Measurements from ENCODE around the gene CAMK2B.

Gene CAMK2B

DNA sequence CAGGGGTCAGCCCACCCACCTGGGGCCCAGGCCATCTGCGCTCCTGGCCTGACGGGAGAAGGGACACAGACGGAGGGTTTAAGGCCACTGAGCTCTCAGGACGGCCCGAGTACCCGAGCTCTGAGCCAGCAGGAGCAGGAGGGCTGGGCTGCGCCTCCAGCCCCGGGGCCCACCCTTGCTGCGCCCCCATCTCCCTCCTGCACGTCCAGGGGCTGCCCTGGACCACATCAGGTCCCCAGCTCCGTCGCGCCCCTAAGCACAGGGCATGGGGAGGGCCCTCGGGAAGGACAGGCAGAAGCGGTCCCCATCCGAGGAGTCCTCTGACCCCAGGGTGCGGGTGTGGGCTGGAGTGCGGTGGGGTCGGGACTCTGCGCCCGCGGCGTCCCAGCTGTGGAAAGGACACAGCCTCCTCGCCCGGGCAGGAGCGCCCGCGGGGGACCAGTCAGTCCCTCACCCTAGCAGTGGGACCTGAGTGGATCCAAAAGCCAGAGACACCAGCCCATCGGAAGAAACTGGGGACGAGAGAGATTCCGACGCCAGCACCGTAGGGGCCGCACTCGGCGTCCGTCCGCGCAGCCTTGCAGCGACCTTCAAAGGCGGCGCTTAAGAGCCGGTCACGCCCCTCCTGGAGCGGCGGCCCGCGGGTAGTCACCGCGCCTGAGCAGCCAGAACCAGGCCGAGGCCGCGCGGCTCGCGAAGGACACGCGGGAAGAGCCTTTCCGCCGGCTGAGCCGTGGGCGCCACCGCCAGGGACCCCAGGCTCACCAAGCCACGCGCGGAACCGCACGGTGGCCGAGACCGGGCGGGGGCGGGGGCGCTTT lies 15.9 kb downstream of the CAMK2B start:
- DNase-seq (ENCODE audit: insufficient read length, low spot score) (no peak), FAIRE-seq (no peak)

DNA sequence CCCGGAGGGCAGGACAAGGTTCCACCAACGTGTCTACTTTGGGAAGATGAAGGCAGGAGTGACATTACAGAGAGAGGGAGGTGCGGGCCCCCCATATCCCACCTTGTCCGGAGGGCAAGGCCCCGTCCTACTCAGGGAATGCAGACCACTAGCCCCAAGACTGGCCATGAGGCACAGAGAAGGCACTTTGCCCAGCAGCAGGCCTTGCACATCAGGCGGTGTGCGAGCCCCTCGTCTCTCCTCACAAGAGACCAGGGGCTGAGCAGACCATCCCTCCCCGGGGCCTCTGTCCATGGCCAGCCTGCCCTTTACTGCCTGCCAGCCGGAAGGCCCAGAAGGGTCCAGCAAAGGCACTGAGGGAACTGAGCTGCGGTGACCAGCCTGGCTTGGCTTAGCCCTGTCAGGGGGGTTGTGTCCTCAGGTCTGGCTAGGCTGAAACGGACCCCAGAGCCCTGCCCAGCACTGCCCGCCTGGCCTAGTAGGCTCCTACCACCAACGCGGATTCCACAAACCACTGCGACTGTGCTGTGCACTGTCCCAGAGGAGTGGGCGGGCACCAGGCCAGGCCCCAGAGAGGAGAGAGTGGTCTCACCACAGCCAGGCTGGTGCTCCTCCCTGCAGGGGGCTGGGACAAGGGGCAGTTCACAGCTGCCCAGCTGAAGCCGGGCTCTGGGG lies 16.7 kb downstream of the CAMK2B start:
- DNase-seq (ENCODE audit: insufficient read length, low spot score) (no peak), FAIRE-seq (no peak)

DNA sequence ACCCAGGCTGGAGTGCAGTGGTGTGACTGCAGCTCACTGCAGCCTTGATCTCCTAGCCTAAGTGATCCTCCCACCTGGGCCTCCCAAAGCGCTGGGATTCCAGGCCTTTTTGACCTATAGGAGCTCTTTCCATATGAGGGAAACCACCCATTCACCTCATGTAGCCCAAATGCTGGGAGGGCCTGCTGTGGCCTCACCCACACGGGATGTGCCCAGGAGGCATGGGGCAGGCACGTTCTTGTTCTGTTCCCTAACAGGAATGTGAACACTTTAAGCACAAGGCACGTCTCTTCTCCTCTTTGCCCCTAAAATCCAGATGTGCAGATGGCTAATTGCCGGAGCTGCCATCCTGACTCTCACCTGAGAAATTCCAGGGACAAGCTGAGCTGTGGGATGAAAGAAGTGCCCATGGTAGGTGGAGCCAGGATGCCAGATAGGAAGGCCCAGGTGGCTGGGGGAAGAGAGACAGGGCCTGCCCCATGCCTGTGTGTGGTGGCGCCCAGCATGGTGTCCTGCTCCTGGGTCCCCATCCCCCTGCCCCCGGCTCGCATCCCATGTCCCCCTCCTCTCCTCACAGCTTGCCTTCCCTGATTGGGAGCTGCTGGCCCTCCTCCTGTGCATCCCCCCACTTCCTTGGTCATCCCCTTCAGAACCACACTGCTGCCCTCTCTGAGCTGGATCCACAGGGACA lies 17.3 kb downstream of the CAMK2B start:
- DNase-seq (ENCODE audit: insufficient read length, low spot score) = no peak
- no peak for FAIRE-seq

DNA sequence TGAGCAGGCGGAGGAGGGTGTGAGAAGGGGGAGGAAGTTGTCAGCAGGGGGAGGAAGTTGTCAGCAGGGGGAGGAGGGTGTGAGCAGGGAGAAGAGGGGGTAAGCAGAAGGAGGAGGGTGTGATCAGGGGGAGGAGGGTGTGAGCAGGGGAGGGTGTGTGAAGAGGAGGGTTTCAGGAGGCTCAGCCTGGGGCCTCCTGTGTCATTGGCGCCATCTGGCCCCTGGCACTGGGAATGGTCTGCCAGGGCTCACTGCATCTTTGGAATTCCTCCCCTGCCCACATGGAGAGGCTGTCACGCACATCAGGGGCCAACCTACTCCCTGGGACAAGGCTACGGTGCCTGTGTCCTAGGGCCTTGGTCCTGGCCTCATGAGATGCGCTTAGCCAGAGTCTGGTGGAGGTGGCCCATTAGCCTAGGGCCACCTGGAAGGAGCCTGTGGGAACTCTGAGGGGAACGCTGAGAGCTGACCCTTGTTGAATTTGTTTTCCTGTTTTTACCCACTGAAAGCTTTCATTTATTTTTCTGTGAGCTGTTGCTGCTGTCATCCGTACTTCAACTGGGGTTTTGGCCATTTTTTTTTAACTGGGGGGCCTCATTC lies 18.0 kb downstream of the CAMK2B start:
- no peak for FAIRE-seq
- no peak for DNase-seq (ENCODE audit: insufficient read length, low spot score)

DNA sequence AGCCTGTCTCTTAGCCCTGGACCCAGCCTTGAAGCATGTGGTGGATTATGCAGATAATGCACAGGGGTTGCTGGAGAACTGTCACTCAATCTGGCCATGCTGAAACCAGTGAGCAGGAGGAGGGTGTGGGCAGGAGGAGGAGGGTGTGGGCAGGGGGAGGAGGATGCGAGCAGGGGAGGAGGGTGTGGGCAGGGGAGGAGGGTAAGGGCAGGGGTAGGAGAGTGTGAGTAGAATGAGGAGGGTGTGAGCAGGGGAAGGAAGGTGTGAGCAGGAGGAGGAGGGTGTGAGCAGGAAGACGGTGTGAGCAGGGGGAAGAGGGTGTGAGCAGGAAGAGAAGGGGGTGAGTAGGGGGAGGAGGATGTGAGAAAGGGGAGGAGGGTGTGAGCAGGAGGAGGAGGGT lies 18.8 kb downstream of the CAMK2B start:
- no peak for FAIRE-seq

DNA sequence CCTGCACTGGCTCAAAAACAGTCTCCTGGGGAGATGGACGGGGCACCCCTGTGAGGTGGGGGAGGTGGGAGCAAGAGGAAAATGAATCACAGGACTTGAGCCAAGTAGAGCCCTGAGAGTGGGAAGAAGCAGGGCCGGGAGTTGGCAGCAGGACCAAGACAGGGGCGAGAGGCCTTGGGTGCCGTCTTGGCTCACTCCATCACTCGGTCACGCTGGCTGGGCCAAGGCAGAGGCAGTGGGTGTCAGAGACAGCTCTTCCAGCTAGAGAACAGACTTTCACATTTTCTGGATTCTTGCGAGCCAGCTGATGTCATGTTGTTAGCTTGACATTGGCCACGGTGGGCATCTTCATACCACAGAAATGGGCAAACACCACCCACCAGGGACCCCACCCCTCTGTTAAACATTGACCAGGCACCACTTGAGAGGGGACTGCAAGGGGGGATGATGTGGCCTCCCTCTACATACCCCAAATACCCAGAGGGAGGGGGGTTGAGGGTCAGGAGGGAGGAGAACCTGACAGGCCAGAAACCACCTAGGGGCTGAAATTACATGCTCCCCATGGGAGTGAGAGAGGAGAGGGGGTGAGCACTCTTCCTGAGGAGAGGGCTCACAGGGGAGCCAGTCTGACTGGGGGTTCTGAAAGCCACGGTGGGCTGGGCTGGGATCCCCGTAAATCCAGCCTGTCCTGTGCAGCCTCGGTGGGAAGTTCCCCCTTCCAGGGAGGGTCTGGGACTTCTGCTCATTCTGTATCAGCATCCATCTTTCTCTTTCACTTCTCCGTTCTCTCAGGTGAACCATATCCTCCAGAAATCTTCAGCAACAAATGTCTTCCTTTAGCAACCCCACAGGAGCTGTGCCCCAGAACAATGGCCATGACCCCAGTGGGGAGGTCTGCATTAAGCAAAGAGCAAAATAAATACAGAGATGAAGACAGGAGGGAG lies 19.6 kb downstream of the CAMK2B start:
- FAIRE-seq = no peak
- DNase-seq (ENCODE audit: insufficient read length, low spot score) = no peak

More for the DNA sequence above, 18.8 kb downstream of the CAMK2B start:
- DNase-seq (ENCODE audit: insufficient read length, low spot score) = no peak

DNA sequence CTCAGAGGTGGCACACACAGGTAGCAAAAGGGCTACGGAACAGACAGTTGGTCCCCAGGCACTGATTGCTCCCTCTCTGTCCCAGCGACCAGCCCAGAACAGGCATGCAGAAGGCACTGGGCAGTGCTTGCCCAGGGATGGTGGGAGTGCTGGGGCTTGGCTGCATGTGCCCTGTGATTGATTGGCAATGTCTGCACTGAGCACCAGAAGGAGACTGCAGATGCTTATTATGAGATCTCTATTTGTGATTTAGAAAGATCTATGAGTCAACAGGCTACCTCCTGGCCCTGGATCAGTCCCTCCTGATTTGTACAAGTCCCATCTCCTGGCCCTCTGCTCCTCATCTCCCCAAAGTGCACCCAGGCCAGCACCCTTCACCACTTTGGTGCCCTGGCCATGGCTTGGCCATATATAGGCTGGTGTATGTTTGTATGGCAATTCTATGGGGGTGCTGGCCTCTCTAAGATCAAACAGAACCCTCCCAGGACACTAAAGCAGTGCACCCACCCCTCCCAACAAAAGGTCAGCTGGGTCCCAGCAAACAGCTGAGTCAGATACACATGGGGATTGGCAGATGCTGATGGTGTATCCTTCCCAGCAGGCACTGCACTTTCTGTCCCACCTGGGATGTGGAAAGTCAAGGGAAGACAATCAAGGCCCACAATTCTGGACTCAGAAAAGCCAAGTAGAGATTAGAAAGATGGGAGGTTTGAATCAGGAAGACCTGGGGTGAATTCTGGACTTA lies 30.9 kb downstream of the CAMK2B start:
- DNase-seq (ENCODE audit: insufficient read length, low spot score) = peak; percentile 0
- no peak for FAIRE-seq

DNA sequence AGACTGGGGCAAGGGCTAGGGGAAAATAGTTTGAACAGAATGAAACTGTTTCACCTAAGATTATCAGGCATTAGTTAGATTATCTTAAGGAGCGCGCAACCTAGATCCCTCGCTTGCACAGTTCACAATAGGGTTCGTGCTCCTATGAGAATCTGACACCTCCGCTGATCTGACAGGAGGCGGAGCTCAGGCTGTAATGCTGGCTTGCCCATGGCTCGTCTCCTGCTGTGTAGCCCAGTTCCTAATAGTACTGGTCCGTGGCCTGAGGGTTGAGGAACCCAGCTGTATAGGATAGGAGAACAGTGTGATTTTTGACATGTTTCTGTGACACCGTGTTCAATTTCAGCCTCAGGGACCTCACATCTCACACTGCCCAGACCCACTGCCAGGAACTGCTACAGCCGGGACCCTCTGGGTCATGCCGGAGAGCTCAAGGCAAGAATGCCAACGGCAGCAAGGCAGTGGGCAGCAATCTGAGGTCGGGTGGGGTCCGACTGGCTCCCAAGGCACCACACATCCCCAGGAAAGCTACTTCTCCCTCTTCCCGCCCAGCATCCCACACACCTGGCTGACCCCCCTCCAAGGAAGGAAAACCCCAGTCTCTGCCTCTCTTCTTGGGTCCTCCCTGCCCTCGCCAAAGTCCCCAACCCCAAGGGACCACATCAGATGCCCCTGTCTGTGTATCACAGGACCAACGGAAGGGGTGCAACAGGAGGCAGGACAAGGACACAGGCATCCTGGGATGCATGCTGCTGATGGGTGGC lies 31.7 kb downstream of the CAMK2B start:
- DNase-seq (ENCODE audit: insufficient read length, low spot score) = peak; percentile 1
- FAIRE-seq = no peak

DNA sequence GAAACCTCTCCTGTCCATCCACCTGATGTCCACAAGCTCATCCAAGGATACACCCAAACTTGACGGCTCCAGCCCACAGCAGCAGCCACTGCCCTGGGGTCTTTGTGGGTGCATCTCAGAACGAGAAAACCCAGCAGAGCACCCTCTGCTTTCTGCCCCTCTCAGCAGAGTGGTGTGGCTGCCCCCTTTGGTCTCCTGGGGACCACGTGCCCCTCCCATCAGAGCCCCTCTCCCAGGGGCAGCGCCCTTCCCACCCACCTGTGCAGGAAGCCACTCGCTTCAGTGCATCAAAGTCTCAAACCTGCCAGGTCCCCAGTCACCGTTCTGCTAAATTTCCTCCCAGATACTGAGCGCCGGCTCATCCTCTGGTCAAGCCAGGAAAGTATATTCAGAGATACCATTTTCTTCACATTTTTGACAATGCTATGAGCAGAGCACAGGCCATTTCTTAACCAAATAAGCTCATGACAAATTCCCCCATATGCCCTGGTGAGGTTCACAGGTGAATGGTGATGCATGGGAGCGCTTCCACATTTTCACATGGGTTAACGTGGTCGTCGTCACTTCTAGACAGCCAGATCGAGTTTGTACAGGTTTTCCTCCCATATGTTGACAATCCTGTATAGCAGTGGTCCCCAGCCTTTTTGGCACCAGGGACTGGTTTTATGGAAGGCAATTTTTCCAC lies 32.4 kb downstream of the CAMK2B start:
- no peak for DNase-seq (ENCODE audit: insufficient read length, low spot score)
- no peak for FAIRE-seq

DNA sequence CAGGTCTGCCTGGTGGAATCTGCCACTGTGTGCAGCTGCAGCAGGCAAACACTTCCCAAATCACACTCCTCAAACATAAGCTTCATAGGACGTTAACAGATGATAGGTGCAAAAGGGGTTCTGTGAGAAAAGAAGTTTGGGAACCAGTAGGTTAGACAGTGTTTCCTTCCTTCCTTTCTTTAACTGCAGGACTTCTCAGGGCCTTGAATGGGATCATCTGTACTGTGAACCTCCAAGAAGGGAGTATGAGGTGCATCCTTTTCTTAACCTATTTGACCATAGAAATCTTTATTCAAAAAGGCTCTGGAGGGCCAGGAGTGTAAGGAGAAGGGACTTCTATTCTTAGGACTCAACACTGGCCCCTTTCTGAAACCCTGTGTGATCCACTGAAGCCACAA lies 33.0 kb downstream of the CAMK2B start:
- no peak for FAIRE-seq

DNA sequence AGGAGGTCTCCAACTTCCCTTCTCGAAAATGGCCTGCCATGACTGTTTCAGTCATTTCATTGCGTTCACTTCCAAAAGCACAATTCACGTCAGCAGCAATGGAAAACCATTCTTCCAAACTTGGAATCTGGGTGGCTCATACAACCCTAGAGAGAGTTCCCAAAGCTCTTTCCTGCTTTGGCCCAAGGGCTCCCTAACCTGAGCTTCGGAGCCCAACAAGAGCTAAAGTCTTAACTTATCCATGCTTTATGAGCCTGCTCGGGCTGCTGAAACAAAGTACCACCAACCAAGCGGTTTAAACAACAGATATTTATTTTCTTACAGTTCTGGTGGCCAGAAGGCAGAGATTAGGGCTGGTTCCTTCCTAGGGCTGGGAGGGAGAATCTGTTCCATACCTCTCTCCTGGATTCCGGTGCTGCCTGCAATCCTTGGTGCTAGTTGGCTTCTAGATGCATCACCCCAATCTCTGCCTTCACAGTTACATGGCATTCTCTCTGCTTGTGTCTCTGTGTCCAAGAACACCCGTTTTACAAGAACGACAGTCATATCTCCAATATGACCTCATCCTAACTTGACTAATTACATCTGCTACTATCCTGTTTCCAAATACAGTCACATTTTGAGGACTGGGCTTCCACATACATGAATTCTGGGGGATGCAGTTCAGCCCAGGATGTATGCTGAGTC lies 33.5 kb downstream of the CAMK2B start:
- FAIRE-seq = no peak
- no peak for DNase-seq (ENCODE audit: insufficient read length, low spot score)

More for the DNA sequence above, 33.0 kb downstream of the CAMK2B start:
- no peak for DNase-seq (ENCODE audit: insufficient read length, low spot score)

DNA sequence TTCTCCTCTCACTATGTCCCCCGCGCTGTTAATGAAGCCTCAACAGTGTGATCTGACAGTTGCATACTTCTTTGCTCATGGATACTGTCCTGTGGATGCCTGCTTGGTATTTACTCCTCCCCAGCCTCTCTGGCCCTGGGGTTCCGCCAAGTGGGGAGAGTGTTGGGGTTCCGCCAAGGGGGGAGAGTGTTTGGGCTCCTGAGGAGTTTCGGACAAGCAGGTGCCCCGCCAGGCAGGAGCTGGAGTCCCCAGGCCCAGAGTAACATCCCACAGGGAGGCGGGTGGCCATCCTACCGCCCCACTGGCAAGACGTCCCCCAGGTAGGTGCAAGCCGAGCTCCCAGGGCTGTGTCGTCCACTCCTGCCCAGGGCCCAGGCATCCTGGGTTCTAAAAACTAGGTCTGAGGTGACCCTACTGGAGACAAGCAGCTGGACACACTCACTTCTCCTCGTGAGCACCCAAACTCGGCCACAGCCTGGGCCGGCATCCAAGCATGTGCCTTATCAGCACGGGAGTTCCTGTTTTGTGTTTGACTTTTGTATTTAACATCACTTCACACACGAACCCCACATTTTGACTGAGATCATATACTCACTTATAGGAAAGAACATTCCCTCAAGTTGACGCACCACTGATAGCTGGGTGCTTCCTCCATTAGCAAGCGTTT lies 34.2 kb downstream of the CAMK2B start:
- FAIRE-seq (no peak), DNase-seq (ENCODE audit: insufficient read length, low spot score) (no peak)

DNA sequence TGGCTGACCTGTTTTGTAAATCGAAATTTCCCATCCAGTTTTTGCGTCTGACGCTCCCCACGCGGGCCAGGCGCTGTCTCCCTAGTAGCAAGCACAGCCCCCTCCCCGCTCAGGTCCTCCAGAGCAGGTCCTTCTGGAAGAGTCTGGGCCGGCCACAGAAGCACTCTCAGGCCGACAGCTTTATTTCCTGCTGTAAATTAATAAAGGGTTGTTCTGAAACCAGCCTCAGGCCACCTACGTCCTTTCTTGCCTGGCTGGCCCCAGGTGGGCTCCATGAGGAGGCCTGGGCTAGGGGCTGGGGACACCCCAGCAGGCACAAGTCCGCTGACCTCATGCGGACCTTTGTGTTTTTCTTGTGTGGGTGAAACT lies 35.2 kb downstream of the CAMK2B start:
- no peak for FAIRE-seq
- DNase-seq (ENCODE audit: insufficient read length, low spot score) = no peak

DNA sequence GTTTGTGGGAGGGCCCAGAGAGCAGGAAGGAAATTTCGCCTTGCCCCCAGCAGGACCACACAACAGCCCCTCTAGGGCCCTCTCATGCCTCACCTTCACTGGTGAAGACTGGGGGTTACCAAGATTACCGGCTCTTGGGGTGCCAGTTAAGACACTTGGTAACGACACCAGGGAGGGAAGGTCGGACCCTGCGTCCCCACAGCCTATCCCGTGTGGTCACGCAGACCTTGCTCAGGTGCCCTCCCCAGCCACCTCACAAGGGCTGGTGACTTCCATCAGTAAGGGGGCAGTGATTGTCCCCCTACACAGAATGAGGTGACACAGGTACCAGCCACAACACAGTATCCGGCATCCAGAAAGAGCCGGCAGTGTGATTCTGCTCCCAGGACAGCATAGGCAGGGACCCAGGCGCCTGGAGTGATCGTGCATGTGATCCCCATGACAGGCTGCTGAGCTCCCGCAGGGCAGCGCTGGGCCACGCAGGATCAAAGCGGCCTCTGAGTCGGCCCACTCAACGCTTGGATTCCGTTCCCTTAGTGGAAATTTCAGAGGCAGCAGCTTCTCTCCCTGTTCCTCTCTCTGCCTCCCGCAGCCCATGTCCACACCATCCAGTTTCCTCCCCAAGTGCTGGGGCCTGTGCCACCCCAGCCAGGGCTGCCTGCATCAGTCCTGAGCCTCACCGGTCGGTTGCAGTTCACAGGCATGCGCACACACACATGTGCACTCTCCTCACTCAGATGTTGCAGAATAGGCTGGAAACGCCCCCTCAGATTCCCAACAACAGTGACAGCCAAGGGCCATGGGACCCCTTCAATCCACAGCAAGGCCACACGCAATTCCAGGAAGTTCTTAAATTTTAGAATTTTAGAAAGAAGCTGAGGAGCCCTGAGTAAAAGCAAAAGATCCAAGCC lies 35.8 kb downstream of the CAMK2B start:
- DNase-seq (ENCODE audit: insufficient read length, low spot score) = no peak
- no peak for FAIRE-seq

DNA sequence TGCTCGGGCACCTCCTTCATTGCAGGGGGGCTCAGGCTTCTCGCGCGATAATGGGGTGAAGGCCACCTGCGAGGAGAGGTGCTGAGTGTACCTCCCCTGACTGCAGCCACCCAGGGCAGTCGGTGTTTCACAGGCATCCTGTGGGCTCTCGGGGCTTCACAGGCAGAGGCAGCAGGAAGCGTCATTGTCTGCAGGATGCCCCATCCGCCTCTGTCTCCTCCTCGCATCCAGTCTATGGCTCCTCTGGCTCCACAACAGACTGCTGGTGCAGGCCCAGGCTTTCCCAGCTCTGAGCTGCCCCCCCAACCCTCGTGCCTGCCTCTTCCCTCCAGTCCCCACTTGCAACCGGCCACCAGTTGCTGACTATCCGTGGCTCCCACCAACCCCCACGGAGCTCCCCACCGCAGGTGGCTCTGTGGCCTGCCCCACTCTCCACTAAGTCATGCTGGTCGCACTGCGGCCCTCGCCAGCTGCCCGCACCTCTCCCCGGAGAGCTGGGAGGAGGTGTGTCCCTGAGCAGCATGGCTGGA lies 36.5 kb downstream of the CAMK2B start:
- DNase-seq (ENCODE audit: insufficient read length, low spot score) (no peak), FAIRE-seq (no peak)

DNA sequence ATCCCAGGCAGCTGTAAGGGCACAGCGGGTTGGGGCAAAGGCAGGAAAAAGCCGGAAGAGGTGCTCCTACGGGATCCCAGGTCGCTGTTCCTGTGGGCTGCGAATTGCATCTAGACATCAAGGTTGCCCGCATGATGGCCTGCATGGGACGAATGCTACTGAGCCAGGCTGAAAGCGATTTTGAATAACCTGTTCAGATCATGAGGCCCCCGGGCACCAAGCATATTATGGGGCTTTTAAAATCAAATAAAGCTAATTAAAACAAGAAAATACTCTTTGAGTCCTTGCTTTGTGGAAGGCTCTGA lies 37.1 kb downstream of the CAMK2B start:
- FAIRE-seq = no peak
- no peak for DNase-seq (ENCODE audit: insufficient read length, low spot score)

Measured in GM19239 (cell line).